ENCODE data around the gene MSS51.

DNA sequence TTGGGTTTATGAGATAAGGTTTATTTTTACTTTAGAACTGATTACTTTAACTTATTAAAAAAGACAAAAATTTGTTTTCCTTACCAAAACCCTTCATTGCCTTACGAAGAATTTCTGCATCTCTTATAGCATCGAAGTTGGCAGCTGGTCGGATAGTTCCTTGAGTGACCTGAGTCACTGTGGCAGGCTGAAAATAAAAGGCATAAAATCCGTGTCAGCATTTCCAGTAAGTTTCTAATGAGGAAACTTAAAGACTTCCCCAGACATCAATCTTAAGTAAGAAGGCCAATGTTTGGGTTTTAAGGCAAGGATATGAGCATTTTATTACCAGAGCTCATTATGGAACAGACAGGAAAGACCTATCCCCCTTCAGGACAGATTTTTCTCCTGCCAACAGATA is 45.1 kb downstream of the MSS51 start:
- TF ChIP-seq, protein P1, sequence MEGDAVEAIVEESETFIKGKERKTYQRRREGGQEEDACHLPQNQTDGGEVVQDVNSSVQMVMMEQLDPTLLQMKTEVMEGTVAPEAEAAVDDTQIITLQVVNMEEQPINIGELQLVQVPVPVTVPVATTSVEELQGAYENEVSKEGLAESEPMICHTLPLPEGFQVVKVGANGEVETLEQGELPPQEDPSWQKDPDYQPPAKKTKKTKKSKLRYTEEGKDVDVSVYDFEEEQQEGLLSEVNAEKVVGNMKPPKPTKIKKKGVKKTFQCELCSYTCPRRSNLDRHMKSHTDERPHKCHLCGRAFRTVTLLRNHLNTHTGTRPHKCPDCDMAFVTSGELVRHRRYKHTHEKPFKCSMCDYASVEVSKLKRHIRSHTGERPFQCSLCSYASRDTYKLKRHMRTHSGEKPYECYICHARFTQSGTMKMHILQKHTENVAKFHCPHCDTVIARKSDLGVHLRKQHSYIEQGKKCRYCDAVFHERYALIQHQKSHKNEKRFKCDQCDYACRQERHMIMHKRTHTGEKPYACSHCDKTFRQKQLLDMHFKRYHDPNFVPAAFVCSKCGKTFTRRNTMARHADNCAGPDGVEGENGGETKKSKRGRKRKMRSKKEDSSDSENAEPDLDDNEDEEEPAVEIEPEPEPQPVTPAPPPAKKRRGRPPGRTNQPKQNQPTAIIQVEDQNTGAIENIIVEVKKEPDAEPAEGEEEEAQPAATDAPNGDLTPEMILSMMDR (IDR thresholded peaks at IDR 0.05; ENCODE audit: borderline replicate concordance, extremely low read depth, low read length, poor library complexity, severe bottlenecking) = no peak
- no peak for TF ChIP-seq EZH2 (IDR thresholded peaks at IDR 0.05; ENCODE audit: borderline replicate concordance, low read depth, low read length, severe bottlenecking)

Measured in DND-41 (cell line).